Keratinocyte (primary cell): ENCODE results near the gene GNB1L. TPM values are rescaled to one million over a fixed set of nuclear protein-coding genes. Genes with fewer than 3 reads are reported as not detected.

Source experiments
- DNase-seq: peaks from one replicate; pipeline ENCODE4 v3.0.0-alpha.2; 2011; ENCODE audit warnings: low read depth, missing footprints, low spot score
- FAIRE-seq: peaks from 2 replicates; lab custom pipeline; 2011; peaks lifted over from hg19 to GRCh38; lab: Jason Lieb, UNC
- H2AFZ ChIP-seq: 2 replicates; pipeline ENCODE4 v1.6.0; 2012; ENCODE audit warnings: low read length, control low read depth, inconsistent platforms; ENCODE audit not compliant: control insufficient read depth
- H3K27ac ChIP-seq: 2 replicates; pipeline ENCODE4 v1.5.1; 2011; ENCODE audit warnings: low read length; ENCODE audit not compliant: control insufficient read depth, insufficient read depth
- H3K27me3 ChIP-seq: 3 replicates; pipeline ENCODE4 v1.6.0; 2011; ENCODE audit warnings: low read length; ENCODE audit not compliant: control insufficient read depth, insufficient read depth; ENCODE audit errors: extremely low read depth
- H3K36me3 ChIP-seq, 2 experiments: 2 replicates in 1 of 2; 3 replicates in 1 of 2; pipeline ENCODE4 v1.5.1; 2011; ENCODE audit warnings: low read length in 2 of 2, mild to moderate bottlenecking in 1 of 2; ENCODE audit not compliant: control insufficient read depth in 2 of 2, insufficient read depth in 2 of 2; ENCODE audit errors: extremely low read depth in 1 of 2
- H3K4me1 ChIP-seq: 3 replicates; pipeline ENCODE4 v1.5.1; 2011; ENCODE audit warnings: low read length; ENCODE audit not compliant: control insufficient read depth, insufficient read depth; ENCODE audit errors: extremely low read depth
- H3K4me2 ChIP-seq: 3 replicates; pipeline ENCODE4 v1.6.0; 2011; ENCODE audit warnings: low read depth, low read length; ENCODE audit not compliant: control insufficient read depth, insufficient read depth; ENCODE audit errors: extremely low read depth
- H3K4me3 ChIP-seq, 3 experiments: fragments of 200-600 bp in 1 of 3; sonication (generic) in 1 of 3; 2 replicates in 2 of 3; 3 replicates in 1 of 3; pipeline ENCODE4 v1.5.1; 2011 to 2016; ENCODE audit warnings: low read length in 3 of 3, mild to moderate bottlenecking in 3 of 3, control low read depth in 2 of 3, inconsistent platforms in 1 of 3, low read depth in 1 of 3, mixed read lengths in 1 of 3, mixed run types in 1 of 3, moderate library complexity in 1 of 3; ENCODE audit not compliant: control insufficient read depth in 2 of 3, insufficient read depth in 2 of 3; ENCODE audit errors: extremely low read depth in 1 of 3
- H3K79me2 ChIP-seq: 2 replicates; pipeline ENCODE4 v1.6.0; 2012; ENCODE audit warnings: low read length; ENCODE audit not compliant: control insufficient read depth, insufficient read depth
- H3K9ac ChIP-seq: 3 replicates; pipeline ENCODE4 v1.6.0; 2011; ENCODE audit warnings: low read length; ENCODE audit not compliant: control insufficient read depth, insufficient read depth; ENCODE audit errors: extremely low read depth
- H3K9me1 ChIP-seq: 3 replicates; pipeline ENCODE4 v1.6.0; 2011; ENCODE audit warnings: low read length; ENCODE audit not compliant: control insufficient read depth, insufficient read depth; ENCODE audit errors: extremely low read depth
- H3K9me3 ChIP-seq: 2 replicates; pipeline ENCODE4 v1.5.1; 2012; ENCODE audit warnings: low read depth, low read length; ENCODE audit not compliant: control insufficient read depth
- H4K20me1 ChIP-seq: 3 replicates; pipeline ENCODE4 v1.6.0; 2011; ENCODE audit warnings: low read length; ENCODE audit not compliant: control insufficient read depth, insufficient read depth; ENCODE audit errors: extremely low read depth
- CTCF ChIP-seq, 3 experiments: IDR thresholded peaks in 1 of 3; conservative IDR thresholded peaks in 1 of 3; optimal IDR thresholded peaks in 1 of 3; 2 replicates in 2 of 3; 3 replicates in 1 of 3; pipeline versions ENCODE3 to v1.5.1; 2011; ENCODE audit warnings: low read length in 3 of 3, mild to moderate bottlenecking in 3 of 3, moderate library complexity in 2 of 3, control low read depth in 1 of 3, inconsistent platforms in 1 of 3; ENCODE audit not compliant: insufficient read depth in 2 of 3; ENCODE audit errors: extremely low read depth in 1 of 3
- EZH2 ChIP-seq: IDR thresholded peaks from one replicate; pipeline ENCODE4 v1.6.1; 2012; ENCODE audit warnings: inconsistent platforms, mild to moderate bottlenecking, low read length, moderate library complexity
- dilution Hi-C: fragments of 300-500 bp; cut with MboI; formaldehyde crosslinking; loops from one replicate; pipeline ENCODE4 v1.7.0; 2020; ENCODE audit warnings: low sequenced_read_pairs; ENCODE audit not compliant: extremely low pct_ligation_motif_present
- polyA plus RNA-seq, 5 experiments: library from polyadenylated mRNA; depleted of rRNA in 3 of 5; stranded (reverse) in 3 of 5; stranded (forward) in 1 of 5; unstranded in 1 of 5; fragments of >200 nt; gene quantifications; 1 replicate in 1 of 5; 2 replicates in 3 of 5; 3 replicates in 1 of 5; pipeline versions ENCODE4 v1.2.1 to v1.2.3, GENCODE V29; 2011 to 2012; ENCODE audit warnings: missing spikeins in 2 of 5, low read depth in 1 of 5, low replicate concordance in 1 of 5

The GNB1L gene
- polyA plus RNA-seq, 1 donor (not counting 4 experiments of a cell fraction or from before 2014, with no cell fraction given) = 2.0 TPM

GRCh38 chr22:19783586-19784383 is 70.9 kb downstream of the GNB1L start:
- no peak overlapping the region for H3K4me2 ChIP-seq
- no peaks in the 10 kb centered on the region for H3K27me3 ChIP-seq
- H4K20me1 ChIP-seq = no peaks in the 10 kb centered on the region
- H3K79me2 ChIP-seq = no peaks in the 10 kb centered on the region
- TF ChIP-seq CTCF (optimal IDR thresholded peaks at IDR 0.05 in 1 of 3, IDR thresholded peaks at IDR 0.05 in 1 of 3, conservative IDR thresholded peaks at IDR 0.05 in 1 of 3; ENCODE audit: extremely low read depth in 1 of 3, insufficient read depth in 2 of 3, low read length in 3 of 3) (no peak), EZH2 (no peak)
- dilution Hi-C loops = no loop called here
- no peak overlapping the region for H3K27ac ChIP-seq
- H3K4me1 ChIP-seq = no peaks in the 10 kb centered on the region
- DNase-seq = no peak
- no peak overlapping the region for H2AFZ ChIP-seq
- H3K9ac ChIP-seq = no peak overlapping the region
- no peak overlapping the region for H3K4me3 ChIP-seq
- no peaks in the 10 kb centered on the region for H3K9me3 ChIP-seq
- H3K36me3 ChIP-seq = peaks cover 3% of the 10 kb centered on the region in 2 experiments
- H3K9me1 ChIP-seq = no peaks in the 10 kb centered on the region
- FAIRE-seq = no peak

GRCh38 chr22:19782533-19782932 is 72.1 kb downstream of the GNB1L start:
- Histone ChIP-seq H3K27ac (no peak overlapping the region), H3K79me2 (no peaks in the 10 kb centered on the region), H3K36me3 (peaks cover 0 to 3% of the 10 kb centered on the region in 2 experiments), H3K9ac (no peak overlapping the region), H3K9me1 (no peaks in the 10 kb centered on the region), H2AFZ (no peak overlapping the region), H3K4me3 (no peak overlapping the region), H3K4me2 (no peak overlapping the region), H3K27me3 (no peaks in the 10 kb centered on the region), H3K4me1 (no peaks in the 10 kb centered on the region), H4K20me1 (no peaks in the 10 kb centered on the region), H3K9me3 (no peaks in the 10 kb centered on the region)
- TF ChIP-seq EZH2 (no peak), CTCF (optimal IDR thresholded peaks at IDR 0.05 in 1 of 3, IDR thresholded peaks at IDR 0.05 in 1 of 3, conservative IDR thresholded peaks at IDR 0.05 in 1 of 3; ENCODE audit: extremely low read depth in 1 of 3, insufficient read depth in 2 of 3, low read length in 3 of 3) (no peak)
- DNase-seq (no peak), FAIRE-seq (no peak)
- dilution Hi-C loops = no loop called here
